Measurements from ENCODE around the gene WNT1. TPM values are rescaled to one million over a fixed set of nuclear protein-coding genes. Genes with fewer than 3 reads are reported as not detected.

Gene WNT1
- total RNA-seq, 2 donors from 2014 or later, result not detected

DNA sequence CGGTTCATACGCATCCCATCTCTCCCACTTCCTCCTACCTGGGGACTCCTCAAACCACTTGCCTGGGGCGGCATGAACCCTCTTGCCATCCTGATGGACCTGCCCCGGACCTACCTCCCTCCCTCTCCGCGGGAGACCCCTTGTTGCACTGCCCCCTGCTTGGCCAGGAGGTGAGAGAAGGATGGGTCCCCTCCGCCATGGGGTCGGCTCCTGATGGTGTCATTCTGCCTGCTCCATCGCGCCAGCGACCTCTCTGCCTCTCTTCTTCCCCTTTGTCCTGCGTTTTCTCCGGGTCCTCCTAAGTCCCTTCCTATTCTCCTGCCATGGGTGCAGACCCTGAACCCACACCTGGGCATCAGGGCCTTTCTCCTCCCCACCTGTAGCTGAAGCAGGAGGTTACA, 3.6 kb downstream of the WNT1 start:
- Histone ChIP-seq H3K36me3 (ENCODE audit: control insufficient read depth, insufficient read depth, low read length) (no peaks in the 10 kb centered on the region), H3K4me3 (ENCODE audit: low read length) (peak overlapping the region; percentile 71), H3K4me1 (ENCODE audit: control insufficient read depth, insufficient read depth, low read length) (peaks cover 8% of the 10 kb centered on the region), H3K27me3 (ENCODE audit: control insufficient read depth, insufficient read depth, low read length, poor library complexity, severe bottlenecking) (peaks cover 98% of the 10 kb centered on the region), H3K27ac (ENCODE audit: low read depth, low read length) (no peak overlapping the region), H3K9ac (ENCODE audit: extremely low read depth, low read length, poor library complexity, severe bottlenecking) (no peak overlapping the region), H3K9me3 (ENCODE audit: control insufficient read depth, low read length) (no peaks in the 10 kb centered on the region)
- DNase-seq, result peak; percentile 66
- Mint-ChIP-seq H3K27me3 (ENCODE audit: insufficient read depth) (peaks cover 97% of the 10 kb centered on the region), H3K27ac (no peak overlapping the region), H3K4me3 (peak overlapping the region; percentile 49), H3K9me3 (no peaks in the 10 kb centered on the region), H3K4me1 (peaks cover 23% of the 10 kb centered on the region), H3K36me3 (ENCODE audit: low read depth) (no peaks in the 10 kb centered on the region)
- TF ChIP-seq, protein P1, sequence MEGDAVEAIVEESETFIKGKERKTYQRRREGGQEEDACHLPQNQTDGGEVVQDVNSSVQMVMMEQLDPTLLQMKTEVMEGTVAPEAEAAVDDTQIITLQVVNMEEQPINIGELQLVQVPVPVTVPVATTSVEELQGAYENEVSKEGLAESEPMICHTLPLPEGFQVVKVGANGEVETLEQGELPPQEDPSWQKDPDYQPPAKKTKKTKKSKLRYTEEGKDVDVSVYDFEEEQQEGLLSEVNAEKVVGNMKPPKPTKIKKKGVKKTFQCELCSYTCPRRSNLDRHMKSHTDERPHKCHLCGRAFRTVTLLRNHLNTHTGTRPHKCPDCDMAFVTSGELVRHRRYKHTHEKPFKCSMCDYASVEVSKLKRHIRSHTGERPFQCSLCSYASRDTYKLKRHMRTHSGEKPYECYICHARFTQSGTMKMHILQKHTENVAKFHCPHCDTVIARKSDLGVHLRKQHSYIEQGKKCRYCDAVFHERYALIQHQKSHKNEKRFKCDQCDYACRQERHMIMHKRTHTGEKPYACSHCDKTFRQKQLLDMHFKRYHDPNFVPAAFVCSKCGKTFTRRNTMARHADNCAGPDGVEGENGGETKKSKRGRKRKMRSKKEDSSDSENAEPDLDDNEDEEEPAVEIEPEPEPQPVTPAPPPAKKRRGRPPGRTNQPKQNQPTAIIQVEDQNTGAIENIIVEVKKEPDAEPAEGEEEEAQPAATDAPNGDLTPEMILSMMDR (conservative IDR thresholded peaks at IDR 0.05), result no peak
- whole genome bisulfite sequencing, 2 experiments (ENCODE audit: insufficient coverage in 1 of 2, insufficient read length in 1 of 2), result 13 to 17% methylated on average over 3 to 13 of the region's 13 CpGs

DNA sequence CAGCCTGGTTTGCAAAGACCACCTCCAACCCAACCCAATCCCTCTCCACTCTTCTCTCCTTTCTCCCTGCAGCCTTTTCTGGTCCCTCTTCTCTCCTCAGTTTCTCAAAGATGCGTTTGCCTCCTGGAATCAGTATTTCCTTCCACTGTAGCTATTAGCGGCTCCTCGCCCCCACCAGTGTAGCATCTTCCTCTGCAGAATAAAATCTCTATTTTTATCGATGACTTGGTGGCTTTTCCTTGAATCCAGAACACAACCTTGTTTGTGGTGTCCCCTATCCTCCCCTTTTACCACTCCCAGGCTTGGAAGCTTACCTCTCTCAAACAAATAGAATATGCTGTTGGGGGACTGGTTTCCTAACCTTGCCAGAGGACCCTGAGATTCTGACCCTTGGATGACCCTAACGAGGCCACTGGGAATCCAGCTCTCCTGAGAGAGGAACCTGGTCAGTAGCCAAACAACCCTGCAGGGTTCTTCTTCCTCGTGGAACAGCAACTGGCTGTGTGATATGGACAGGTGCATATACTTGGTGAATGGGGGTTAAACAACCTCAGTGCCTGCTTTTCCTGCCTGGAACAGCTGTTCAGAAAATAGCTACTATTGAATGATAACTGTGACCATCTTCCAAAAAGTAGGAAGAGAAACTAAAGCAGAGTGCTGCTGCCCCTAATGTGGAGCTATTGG, 4.4 kb downstream of the WNT1 start:
- Mint-ChIP-seq H3K36me3 (ENCODE audit: low read depth) (no peaks in the 10 kb centered on the region), H3K27ac (no peak overlapping the region), H3K4me1 (peaks cover 27% of the 10 kb centered on the region), H3K9me3 (no peaks in the 10 kb centered on the region), H3K27me3 (ENCODE audit: insufficient read depth) (peaks cover 97% of the 10 kb centered on the region), H3K4me3 (no peak overlapping the region)
- Histone ChIP-seq H3K27ac (ENCODE audit: low read depth, low read length) (no peak overlapping the region), H3K9ac (ENCODE audit: extremely low read depth, low read length, poor library complexity, severe bottlenecking) (no peak overlapping the region), H3K4me1 (ENCODE audit: control insufficient read depth, insufficient read depth, low read length) (peaks cover 12% of the 10 kb centered on the region), H3K36me3 (ENCODE audit: control insufficient read depth, insufficient read depth, low read length) (no peaks in the 10 kb centered on the region), H3K4me3 (ENCODE audit: low read length) (no peak overlapping the region), H3K9me3 (ENCODE audit: control insufficient read depth, low read length) (no peaks in the 10 kb centered on the region), H3K27me3 (ENCODE audit: control insufficient read depth, insufficient read depth, low read length, poor library complexity, severe bottlenecking) (peaks cover 93% of the 10 kb centered on the region)
- 71 to 91% methylated on average over 3 to 6 of the region's 6 CpGs for whole genome bisulfite sequencing, 2 experiments (ENCODE audit: insufficient coverage in 1 of 2, insufficient read length in 1 of 2)
- peak; percentile 31 for DNase-seq
- TF ChIP-seq, protein P1 (conservative IDR thresholded peaks at IDR 0.05), result no peak

DNA sequence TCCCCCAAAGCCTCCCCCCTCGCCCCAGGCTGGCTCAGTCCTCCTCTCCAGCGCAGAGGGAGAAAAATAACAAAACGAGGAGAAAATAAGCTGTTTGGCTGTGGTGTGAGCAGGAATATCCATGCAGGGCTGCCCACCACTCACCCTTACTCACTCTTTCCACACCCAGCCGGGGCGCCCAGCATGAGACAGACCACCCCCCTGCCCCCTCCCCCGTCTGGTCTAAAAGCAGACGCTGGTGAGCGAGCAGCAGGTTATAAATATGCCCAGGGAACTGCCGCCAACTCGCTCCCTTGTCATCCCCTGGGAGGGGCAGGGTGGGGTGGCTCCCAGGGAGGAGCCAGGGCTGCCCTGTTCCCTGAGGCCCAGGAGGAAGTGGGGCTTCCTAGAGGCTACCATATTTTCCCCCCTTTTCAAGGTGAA, 7.4 kb downstream of the WNT1 start:
- no peaks in the 10 kb centered on the region for H3K9me3 Mint-ChIP-seq
- TF ChIP-seq, protein P1 (conservative IDR thresholded peaks at IDR 0.05), result no peak
- H3K9ac ChIP-seq (ENCODE audit: extremely low read depth, low read length, poor library complexity, severe bottlenecking), result no peak overlapping the region
- H3K4me1 Mint-ChIP-seq, result peaks cover 18% of the 10 kb centered on the region
- WGBS, 2 experiments (ENCODE audit: insufficient coverage in 1 of 2, insufficient read length in 1 of 2), result 58% methylated on average over 8 of the region's 10 CpGs; no CpG with 5 or more reads in 1 of the 2 experiments
- no peaks in the 10 kb centered on the region for H3K36me3 ChIP-seq (ENCODE audit: control insufficient read depth, insufficient read depth, low read length)
- H3K36me3 Mint-ChIP-seq (ENCODE audit: low read depth), result no peaks in the 10 kb centered on the region
- H3K27me3 ChIP-seq (ENCODE audit: control insufficient read depth, insufficient read depth, low read length, poor library complexity, severe bottlenecking), result peaks cover 87% of the 10 kb centered on the region
- H3K27ac ChIP-seq (ENCODE audit: low read depth, low read length), result no peak overlapping the region
- peak; percentile 53 for DNase-seq
- H3K4me1 ChIP-seq (ENCODE audit: control insufficient read depth, insufficient read depth, low read length), result peaks cover 5% of the 10 kb centered on the region
- no peak overlapping the region for H3K27ac Mint-ChIP-seq
- H3K9me3 ChIP-seq (ENCODE audit: control insufficient read depth, low read length), result no peaks in the 10 kb centered on the region
- H3K27me3 Mint-ChIP-seq (ENCODE audit: insufficient read depth), result peaks cover 90% of the 10 kb centered on the region
- H3K4me3 Mint-ChIP-seq, result no peak overlapping the region
- H3K4me3 ChIP-seq (ENCODE audit: low read length), result no peak overlapping the region

Measured in endodermal cell (in vitro differentiated cells).